ENCODE data around the gene VPS45. TPM values are rescaled to one million over a fixed set of nuclear protein-coding genes. Genes with fewer than 3 reads are reported as not detected.
"Not testable (repeated sequence)": the region's sequence is repeated elsewhere in the genome, so short reads cannot be mapped to it uniquely, and the experiment has no call there.

The VPS45 gene
- total and polyA plus RNA-seq, 2 donors, result 28.8 to 102 TPM

DNA sequence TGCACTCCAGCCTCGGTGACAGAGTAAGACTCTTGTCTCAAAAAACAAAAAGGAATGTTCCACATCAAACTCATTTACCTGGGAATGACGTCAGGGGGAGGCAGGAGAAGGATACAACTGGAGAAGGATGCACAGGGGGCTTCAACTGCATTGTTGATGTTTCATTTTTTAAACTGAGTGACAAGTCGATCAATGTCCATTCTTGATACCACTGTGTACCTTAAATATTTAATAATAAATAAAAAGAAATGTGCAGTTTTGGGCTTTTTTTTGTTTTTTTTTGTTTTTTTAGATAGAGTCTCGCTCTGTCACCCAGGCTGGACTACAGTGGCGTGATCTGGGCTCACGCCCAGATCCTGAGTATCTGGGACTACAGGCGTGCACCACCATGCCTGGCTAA is 117.9 kb downstream of the VPS45 start:
- Histone ChIP-seq H3K4me1 (ENCODE audit: insufficient read depth) (no peaks in the 10 kb centered on the region), H3K27ac (ENCODE audit: low read depth) (no peak overlapping the region), H3K36me3 (ENCODE audit: insufficient read depth) (no peaks in the 10 kb centered on the region), H3K4me3 (ENCODE audit: low read depth, low read length) (no peak overlapping the region)
- no peak for DNase-seq (ENCODE audit: extremely low spot score)
- WGBS, result 93% methylated on average over 7 of the region's 7 CpGs

DNA sequence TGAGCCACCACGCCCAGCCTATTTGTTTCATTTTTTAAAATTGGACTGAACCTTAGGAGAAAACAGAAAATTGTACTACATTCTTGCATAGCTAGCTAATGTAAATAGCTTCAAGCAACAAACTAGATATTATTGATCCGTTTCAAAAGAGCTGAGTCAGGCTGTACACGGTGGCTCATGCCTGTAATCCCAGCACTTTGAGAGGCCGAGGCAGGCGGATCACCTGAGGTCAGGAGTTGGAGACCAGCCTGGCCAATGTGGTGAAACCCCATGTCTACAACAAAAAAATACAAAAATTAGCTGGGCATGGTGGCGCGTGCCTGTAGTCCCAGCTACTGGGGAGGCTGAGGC is 118.8 kb downstream of the VPS45 start:
- not testable (repeated sequence) for DNase-seq (ENCODE audit: extremely low spot score); H3K4me3 ChIP-seq (ENCODE audit: low read depth, low read length); H3K36me3 ChIP-seq (ENCODE audit: insufficient read depth); H3K4me1 ChIP-seq (ENCODE audit: insufficient read depth); H3K27ac ChIP-seq (ENCODE audit: low read depth)
- 86% methylated on average over 7 of the region's 7 CpGs for WGBS

DNA sequence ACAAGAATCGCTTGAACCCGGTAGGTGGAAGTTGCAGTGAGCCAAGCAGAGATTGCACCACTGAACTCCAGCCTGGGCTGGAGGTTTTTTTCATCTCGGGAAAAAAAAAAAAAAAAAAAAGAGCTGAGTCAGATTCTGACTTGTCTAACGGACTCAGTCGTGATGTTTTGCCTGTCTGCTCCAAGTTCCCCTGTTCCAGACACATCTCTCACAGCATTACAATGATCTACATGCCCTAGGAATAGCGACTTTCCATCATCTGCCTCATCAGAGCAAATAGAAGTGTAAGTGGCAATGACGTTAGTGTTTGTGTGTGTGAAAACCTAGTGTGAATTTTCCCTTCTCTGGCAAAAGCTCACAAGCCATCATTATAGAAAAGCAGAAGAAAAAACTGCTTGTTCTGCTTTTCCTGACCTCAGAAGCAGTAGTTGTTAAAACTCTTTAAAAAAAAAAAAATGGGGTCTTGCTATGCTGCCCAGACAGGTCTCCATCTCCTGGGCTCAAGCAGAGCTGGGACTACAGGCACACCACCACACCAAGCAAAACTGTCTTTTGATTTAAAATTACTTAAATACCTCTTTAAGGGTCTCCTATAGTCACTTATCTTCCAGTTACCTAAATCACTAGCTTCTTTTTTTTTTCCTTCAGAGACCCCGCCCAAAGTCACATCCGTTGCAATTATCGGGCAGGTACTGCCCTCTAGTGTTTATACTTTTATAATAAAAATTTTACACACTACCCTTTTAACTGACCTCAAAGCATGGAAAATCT is 119.4 kb downstream of the VPS45 start:
- no peaks in the 10 kb centered on the region for H3K36me3 ChIP-seq (ENCODE audit: insufficient read depth)
- WGBS, result 35% methylated on average over 10 of the region's 10 CpGs
- H3K27ac ChIP-seq (ENCODE audit: low read depth), result no peak overlapping the region
- no peak for DNase-seq (ENCODE audit: extremely low spot score)
- no peaks in the 10 kb centered on the region for H3K4me1 ChIP-seq (ENCODE audit: insufficient read depth)
- no peak overlapping the region for H3K4me3 ChIP-seq (ENCODE audit: low read depth, low read length)

- Histone ChIP-seq H3K27ac (ENCODE audit: low read depth) (no peak overlapping the region), H3K4me1 (ENCODE audit: insufficient read depth) (no peaks in the 10 kb centered on the region), H3K36me3 (ENCODE audit: insufficient read depth) (no peaks in the 10 kb centered on the region), H3K4me3 (ENCODE audit: low read depth, low read length) (no peak overlapping the region)
- WGBS, result 26% methylated on average over 3 of the region's 3 CpGs
- no peak for DNase-seq (ENCODE audit: extremely low spot score)
Observed at GRCh38 chr1:150187560-150187931, 120.0 kb downstream of the VPS45 start.

DNA sequence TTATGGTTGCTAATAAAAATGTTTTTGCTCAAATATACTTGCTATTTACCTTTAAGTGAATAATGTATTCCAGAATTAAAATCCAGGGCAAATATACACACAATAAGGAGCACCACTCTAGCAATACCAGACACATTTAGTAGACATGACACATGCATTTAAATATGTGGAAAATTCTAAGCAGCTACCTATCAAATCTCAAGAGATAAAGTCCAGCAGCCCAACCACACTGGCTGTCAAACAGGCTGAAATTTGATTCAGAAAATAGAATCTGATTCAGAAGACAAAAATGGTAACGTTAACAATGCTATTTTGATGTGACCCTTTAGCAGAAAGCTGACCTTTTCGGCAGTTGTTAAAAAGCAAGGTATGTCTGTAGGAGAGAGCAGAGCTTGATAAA is 124.4 kb downstream of the VPS45 start:
- DNase-seq (ENCODE audit: extremely low spot score), result no peak
- H3K36me3 ChIP-seq (ENCODE audit: insufficient read depth), result no peaks in the 10 kb centered on the region
- 45% methylated on average over 2 of the region's 2 CpGs for WGBS
- H3K4me3 ChIP-seq (ENCODE audit: low read depth, low read length), result no peak overlapping the region
- H3K27ac ChIP-seq (ENCODE audit: low read depth), result no peak overlapping the region
- H3K4me1 ChIP-seq (ENCODE audit: insufficient read depth), result no peaks in the 10 kb centered on the region

- Histone ChIP-seq H3K4me3 (ENCODE audit: low read depth, low read length) (no peak overlapping the region), H3K36me3 (ENCODE audit: insufficient read depth) (no peaks in the 10 kb centered on the region), H3K27ac (ENCODE audit: low read depth) (no peak overlapping the region), H3K4me1 (ENCODE audit: insufficient read depth) (no peaks in the 10 kb centered on the region)
- whole genome bisulfite sequencing, result 83% methylated on average over 4 of the region's 4 CpGs
- no peak for DNase-seq (ENCODE audit: extremely low spot score)
Observed at GRCh38 chr1:150194381-150195031, 126.9 kb downstream of the VPS45 start.

Other genes with a start within 250 kb of the VPS45 start
- 11.4 TPM for gene BOLA1, start 168.2 kb upstream of the VPS45 start, total RNA-seq
- 34.2 TPM for gene BOLA1, start 168.2 kb upstream of the VPS45 start, polyA plus RNA-seq
- gene SV2A, start 149.9 kb upstream of the VPS45 start, total RNA-seq, result 5.5 TPM
- 7.3 TPM for gene SV2A, start 149.9 kb upstream of the VPS45 start, polyA plus RNA-seq
- 16.8 TPM for gene SF3B4, start 140.0 kb upstream of the VPS45 start, total RNA-seq
- gene SF3B4, start 140.0 kb upstream of the VPS45 start, polyA plus RNA-seq, result 54.0 TPM
- gene MTMR11, start 130.9 kb upstream of the VPS45 start, total RNA-seq, result 20.9 TPM
- 15.2 TPM for gene MTMR11, start 130.9 kb upstream of the VPS45 start, polyA plus RNA-seq
- 20.9 TPM for gene OTUD7B, start 57.0 kb upstream of the VPS45 start, total RNA-seq
- 9.2 TPM for gene OTUD7B, start 57.0 kb upstream of the VPS45 start, polyA plus RNA-seq
- 49.9 TPM for gene PLEKHO1, start 82.1 kb downstream of the VPS45 start, total RNA-seq
- gene PLEKHO1, start 82.1 kb downstream of the VPS45 start, polyA plus RNA-seq, result 207 TPM
- 38.8 TPM for gene ANP32E, start 168.3 kb downstream of the VPS45 start, total RNA-seq
- gene ANP32E, start 168.3 kb downstream of the VPS45 start, polyA plus RNA-seq, result 30.8 TPM
- gene CA14, start 190.0 kb downstream of the VPS45 start, total RNA-seq, result 0.37 TPM
- 1.9 TPM for gene CA14, start 190.0 kb downstream of the VPS45 start, polyA plus RNA-seq
- gene APH1A, start 201.2 kb downstream of the VPS45 start, total RNA-seq, result 73.0 TPM
- gene APH1A, start 201.2 kb downstream of the VPS45 start, polyA plus RNA-seq, result 114 TPM
- 74.2 TPM for gene C1orf54, start 205.0 kb downstream of the VPS45 start, total RNA-seq
- 21.5 TPM for gene C1orf54, start 205.0 kb downstream of the VPS45 start, polyA plus RNA-seq
- gene CIART, start 214.8 kb downstream of the VPS45 start, total RNA-seq, result 2.4 TPM
- 13.0 TPM for gene CIART, start 214.8 kb downstream of the VPS45 start, polyA plus RNA-seq
- 33.6 TPM for gene MRPS21, start 226.1 kb downstream of the VPS45 start, total RNA-seq
- gene MRPS21, start 226.1 kb downstream of the VPS45 start, polyA plus RNA-seq, result 68.5 TPM